Right lobe of liver (tissue), 6 donors: Measurements from ENCODE around the gene COX19. TPM values are rescaled to one million over a fixed set of nuclear protein-coding genes. Genes with fewer than 3 reads are reported as not detected.

Experiments used
- ATAC-seq, 4 donors: fragments of 200-7000 bp; cut with Tn5 transposase; one replicate each; pipeline ENCODE4 v1.9.1; 2020; ENCODE audit warnings: mild to moderate bottlenecking in 4 of 4, moderate library complexity in 4 of 4
- DNase-seq, 3 donors: peaks; one replicate each; pipeline ENCODE4 v3.0.0-alpha.2; 2020
- H3K27ac ChIP-seq, 3 donors: fragments of 200-600 bp; one replicate each; pipeline ENCODE4 v1.8.0; 2022
- H3K27me3 ChIP-seq, 2 donors: fragments of 200-600 bp; one replicate each; pipeline ENCODE4 v1.8.0; 2022
- H3K36me3 ChIP-seq, 4 donors: fragments of 200-600 bp; sonication (generic) in 1 of 4; one replicate each; pipeline versions ENCODE4 v1.5.1 to v1.8.0; 2017 to 2022; ENCODE audit warnings: control low read depth in 1 of 4
- H3K4me1 ChIP-seq, 4 donors: fragments of 200-600 bp; sonication (generic) in 1 of 4; one replicate each; pipeline versions ENCODE4 v1.5.1 to v1.8.0; 2017 to 2022; ENCODE audit warnings: control low read depth in 1 of 4
- H3K4me3 ChIP-seq, 3 donors: fragments of 200-600 bp; one replicate each; pipeline ENCODE4 v1.8.0; 2022
- H3K9me3 ChIP-seq, 4 donors: fragments of 200-600 bp; sonication (generic) in 1 of 4; one replicate each; pipeline versions ENCODE4 v1.5.1 to v1.8.0; 2017 to 2022; ENCODE audit warnings: control low read depth in 1 of 4
- POLR2A ChIP-seq: fragments of 450-650 bp; IDR thresholded peaks from one replicate; pipeline ENCODE4 v1.6.1; 2017; ENCODE audit warnings: antibody characterized with exemption, mild to moderate bottlenecking
- WGBS: methylation state at CpG from one replicate; pipeline ENCODE4 v1.1.6; 2018; ENCODE audit warnings: low coverage, low lambda C conversion rate; ENCODE audit not compliant: insufficient coverage; ENCODE audit errors: missing lambda C conversion rate; 5-methylcytosine and 5-hydroxymethylcytosine counted together
- intact Hi-C, 2 donors: fragments of 100-400 bp; cut with DNase I; formaldehyde crosslinking; loops; one replicate each; pipeline versions ENCODE4 v1.11.2 to v1.14.1; 2022
- microRNA counts: library from miRNA; unstranded; fragments of <30 nt; microRNA quantifications from one replicate; lab custom pipeline; 2016
- microRNA-seq, 2 donors: library from miRNA; unstranded; fragments of <30 nt; microRNA quantifications; one replicate each; pipeline ENCODE4, GENCODE V29; 2019 to 2020
- small RNA-seq, 2 experiments: library from RNA; depleted of rRNA; stranded (forward); fragments of <200 nt; gene quantifications; one replicate each; pipeline ENCODE3, GENCODE V24; 2016
- total RNA-seq, 6 experiments: library from RNA; depleted of rRNA in 2 of 6; stranded (reverse); fragments of >200 nt in 2 of 6; fragmentation: NEBNext Ultra II Directional in 3 of 6; extraction: Animal tissue kit (Norgen Biotek cat#: 25700) in 3 of 6; gene quantifications; one replicate each; pipeline versions ENCODE4 v1.1.0 to v1.2.4, GENCODE V29; 2016 to 2023
- TF ChIP-seq, protein P1 (sequence below), 4 donors: fragments of 200-600 bp in 3 of 4; fragments of 450-650 bp in 1 of 4; IDR thresholded peaks; one replicate each; pipeline versions ENCODE4 v1.5.1 to v1.8.0; 2016 to 2022; ENCODE audit warnings: antibody characterized with exemption in 4 of 4, mild to moderate bottlenecking in 2 of 4
- donor health status: DM: no; HTN: yes; CAD: no.
- donor health status: DM: no; HTN: no; CAD: no.
- donor health status: DM: no; HTN: no; CAD: no.
- donor health status: DM: no; HTN: yes; CAD: no.
- donor health status: DM: no; HTN: yes; CAD: no.

The COX19 gene
- total RNA-seq, 6 experiments from 2014 or later, result 3.2 to 6.5 (median 4.0) TPM

- Histone ChIP-seq H3K27ac (no peak overlapping the region), H3K9me3 (no peaks in the 10 kb centered on the region), H3K4me1 (no peaks in the 10 kb centered on the region), H3K4me3 (no peak overlapping the region), H3K27me3 (no peaks in the 10 kb centered on the region), H3K36me3 (no peaks in the 10 kb centered on the region)
- ATAC-seq, result no peak
- intact Hi-C loops, result no loop called here
- no peak for TF ChIP-seq POLR2A
- TF ChIP-seq, protein P1, sequence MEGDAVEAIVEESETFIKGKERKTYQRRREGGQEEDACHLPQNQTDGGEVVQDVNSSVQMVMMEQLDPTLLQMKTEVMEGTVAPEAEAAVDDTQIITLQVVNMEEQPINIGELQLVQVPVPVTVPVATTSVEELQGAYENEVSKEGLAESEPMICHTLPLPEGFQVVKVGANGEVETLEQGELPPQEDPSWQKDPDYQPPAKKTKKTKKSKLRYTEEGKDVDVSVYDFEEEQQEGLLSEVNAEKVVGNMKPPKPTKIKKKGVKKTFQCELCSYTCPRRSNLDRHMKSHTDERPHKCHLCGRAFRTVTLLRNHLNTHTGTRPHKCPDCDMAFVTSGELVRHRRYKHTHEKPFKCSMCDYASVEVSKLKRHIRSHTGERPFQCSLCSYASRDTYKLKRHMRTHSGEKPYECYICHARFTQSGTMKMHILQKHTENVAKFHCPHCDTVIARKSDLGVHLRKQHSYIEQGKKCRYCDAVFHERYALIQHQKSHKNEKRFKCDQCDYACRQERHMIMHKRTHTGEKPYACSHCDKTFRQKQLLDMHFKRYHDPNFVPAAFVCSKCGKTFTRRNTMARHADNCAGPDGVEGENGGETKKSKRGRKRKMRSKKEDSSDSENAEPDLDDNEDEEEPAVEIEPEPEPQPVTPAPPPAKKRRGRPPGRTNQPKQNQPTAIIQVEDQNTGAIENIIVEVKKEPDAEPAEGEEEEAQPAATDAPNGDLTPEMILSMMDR (IDR thresholded peaks at IDR 0.05), result no peak
- DNase-seq, result peak in 2 of 3 donors; percentile 10 to 24
- 85% methylated on average over 12 of the region's 33 CpGs for WGBS
Measured at GRCh38 chr7:917255-918117, 57.9 kb downstream of the COX19 start.

- Histone ChIP-seq H3K27ac (no peak overlapping the region), H3K9me3 (no peaks in the 10 kb centered on the region), H3K36me3 (no peaks in the 10 kb centered on the region), H3K4me1 (no peaks in the 10 kb centered on the region), H3K27me3 (no peaks in the 10 kb centered on the region), H3K4me3 (no peak overlapping the region)
- peak in 1 of 3 donors; percentile 36 for DNase-seq
- no peak for ATAC-seq
- 30% methylated on average over 2 of the region's 17 CpGs for WGBS
- intact Hi-C loops, result no loop called here
- TF ChIP-seq, protein P1 (IDR thresholded peaks at IDR 0.05), result no peak
- no peak for TF ChIP-seq POLR2A
Measured at GRCh38 chr7:916291-916941, 58.9 kb downstream of the COX19 start.

MicroRNAs encoded within 50 kb of the gene (microRNA counts, 767-probe panel; counts per million panel counts)
- microRNA hsa-miR-339-3p (lab: Ali Mortazavi, UCI) (237 counts per million), microRNA hsa-miR-339-5p (lab: Ali Mortazavi, UCI) (237 counts per million)

Small RNAs within 50 kb of the gene (microRNA-seq; reads per million reads assigned to microRNA genes)
- 563 to 617 reads per million in 2 donors for gene MIR339

Small RNAs within 50 kb of the gene (small RNA-seq; reads per million reads assigned to genes)
- gene MIR339, result 2.5 to 3.4 reads per million in 2 experiments

Other genes starting within 250 kb of the COX19 start
- 10 to 100 TPM in 5 of 6 experiments, 1 to 10 TPM in 1; 9.5 to 22.8 (median 10.5) TPM for gene DNAAF5, start 248.8 kb downstream of the COX19 start, total RNA-seq
- gene PRKAR1B, start 248.3 kb downstream of the COX19 start, total RNA-seq, result 10 to 100 TPM in 3 of 6 experiments, 1 to 10 TPM in 3; 4.7 to 20.8 (median 11.3) TPM
- gene SUN1, start 143.1 kb downstream of the COX19 start, total RNA-seq, result 10 to 100 TPM; 33.4 to 54.0 (median 48.7) TPM
- gene GET4, start 99.0 kb downstream of the COX19 start, total RNA-seq, result 10 to 100 TPM; 15.6 to 38.3 (median 28.3) TPM
- gene ADAP1, start 20.9 kb downstream of the COX19 start, total RNA-seq, result 1 to 10 TPM; 1.4 to 4.2 (median 2.7) TPM
- not detected for gene CYP2W1, start 7.6 kb upstream of the COX19 start, total RNA-seq
- 10 to 100 TPM; 13.3 to 45.3 (median 22.8) TPM for gene GPR146, start 69.0 kb upstream of the COX19 start, total RNA-seq
- 10 to 100 TPM in 4 of 6 experiments, 1 to 10 TPM in 2; 7.0 to 26.4 (median 11.9) TPM for gene GPER1, start 112.6 kb upstream of the COX19 start, total RNA-seq
- 10 to 100 TPM; 24.3 to 43.1 (median 31.8) TPM for gene ZFAND2A, start 184.6 kb upstream of the COX19 start, total RNA-seq